Measurements from ENCODE around the gene PAX1.

DNA sequence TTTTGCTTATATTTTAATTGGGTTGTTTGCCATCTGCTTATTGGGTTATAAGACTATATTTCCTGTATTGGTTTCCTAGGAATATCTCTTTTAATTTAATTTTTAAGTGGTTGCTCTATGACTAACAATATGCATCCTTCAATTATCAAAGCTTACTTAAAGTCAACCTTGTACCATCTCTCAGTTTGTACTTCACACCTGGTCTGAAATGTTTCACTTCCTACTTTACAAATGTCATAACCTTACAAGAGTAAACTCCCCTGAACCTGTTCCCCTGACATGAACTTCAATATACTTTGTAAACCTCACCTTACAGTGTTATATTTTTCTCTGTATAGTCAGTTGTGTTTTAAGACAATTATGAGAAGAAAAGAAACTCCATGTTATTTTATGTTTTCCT is 35.8 kb downstream of the PAX1 start:
- TF ChIP-seq L3MBTL2 (conservative IDR thresholded peaks at IDR 0.05) (no peak), FOXK2 (IDR thresholded peaks at IDR 0.05) (no peak), BHLHE40 (IDR thresholded peaks at IDR 0.05; ENCODE audit: borderline replicate concordance) (no peak), ZNF384 (IDR thresholded peaks at IDR 0.05) (no peak), HDGF (IDR thresholded peaks at IDR 0.05; ENCODE audit: borderline replicate concordance) (no peak), FOXM1 (IDR thresholded peaks at IDR 0.05; ENCODE audit: borderline replicate concordance) (no peak), SP1 (IDR thresholded peaks at IDR 0.05) (no peak), TARDBP (IDR thresholded peaks at IDR 0.05) (no peak), LEF1 (IDR thresholded peaks at IDR 0.05; ENCODE audit: borderline replicate concordance) (no peak), ARNT (IDR thresholded peaks at IDR 0.05) (no peak), FOXA1 (IDR thresholded peaks at IDR 0.05) (no peak), ELF4 (IDR thresholded peaks at IDR 0.05) (no peak), NFRKB (IDR thresholded peaks at IDR 0.05) (no peak)

Data from HEK293T (cell line).